Fibroblast of lung (primary cell): ENCODE measurements around the gene DDX10.

Source experiments
- EZH2 ChIP-seq: IDR thresholded peaks from 2 replicates; pipeline ENCODE4 v1.5.1; 2012; ENCODE audit warnings: low read length, control low read depth, mild to moderate bottlenecking; ENCODE audit errors: missing control alignments
- TF ChIP-seq, protein P1 (sequence below), 2 donors: IDR thresholded peaks in 1 of 2; conservative IDR thresholded peaks in 1 of 2; 1 replicate in 1 of 2; 2 replicates in 1 of 2; pipeline ENCODE4 v1.5.1; 2011 to 2012; ENCODE audit warnings: low read length in 2 of 2, control low read depth in 1 of 2, inconsistent platforms in 1 of 2, low read depth in 1 of 2, mild to moderate bottlenecking in 1 of 2

DNA sequence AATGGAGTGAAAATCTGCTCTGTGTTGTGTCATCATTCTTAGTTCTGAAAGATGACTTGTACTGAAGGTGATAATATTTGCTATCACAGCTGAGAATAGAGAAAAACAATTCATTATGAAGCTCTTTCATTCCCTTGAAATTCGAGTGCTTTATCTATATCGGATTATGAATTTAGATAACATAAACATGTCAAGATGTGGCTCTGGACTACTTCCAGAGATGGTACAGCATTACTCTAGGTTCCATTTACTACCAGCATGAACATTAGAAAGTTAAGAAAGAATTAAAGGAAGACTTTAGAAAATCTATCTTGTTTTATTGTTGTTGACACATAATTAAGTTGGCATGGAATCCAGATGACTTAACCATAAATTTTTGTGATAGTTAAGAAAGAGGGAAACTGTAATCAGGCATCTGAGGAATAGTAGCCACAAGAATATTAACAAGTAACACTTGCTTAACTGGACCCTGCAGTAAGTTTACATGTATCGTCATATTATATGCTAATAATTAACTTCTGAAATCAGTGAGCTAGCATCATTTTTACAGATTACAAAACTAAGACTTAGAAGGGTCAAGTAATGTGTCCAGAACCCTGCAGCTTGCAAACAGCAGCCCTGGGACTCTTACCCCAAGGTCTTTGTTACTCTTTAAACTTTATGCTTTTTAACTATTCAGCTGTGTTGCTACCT, 182.6 kb downstream of the DDX10 start:
- TF ChIP-seq, protein P1, sequence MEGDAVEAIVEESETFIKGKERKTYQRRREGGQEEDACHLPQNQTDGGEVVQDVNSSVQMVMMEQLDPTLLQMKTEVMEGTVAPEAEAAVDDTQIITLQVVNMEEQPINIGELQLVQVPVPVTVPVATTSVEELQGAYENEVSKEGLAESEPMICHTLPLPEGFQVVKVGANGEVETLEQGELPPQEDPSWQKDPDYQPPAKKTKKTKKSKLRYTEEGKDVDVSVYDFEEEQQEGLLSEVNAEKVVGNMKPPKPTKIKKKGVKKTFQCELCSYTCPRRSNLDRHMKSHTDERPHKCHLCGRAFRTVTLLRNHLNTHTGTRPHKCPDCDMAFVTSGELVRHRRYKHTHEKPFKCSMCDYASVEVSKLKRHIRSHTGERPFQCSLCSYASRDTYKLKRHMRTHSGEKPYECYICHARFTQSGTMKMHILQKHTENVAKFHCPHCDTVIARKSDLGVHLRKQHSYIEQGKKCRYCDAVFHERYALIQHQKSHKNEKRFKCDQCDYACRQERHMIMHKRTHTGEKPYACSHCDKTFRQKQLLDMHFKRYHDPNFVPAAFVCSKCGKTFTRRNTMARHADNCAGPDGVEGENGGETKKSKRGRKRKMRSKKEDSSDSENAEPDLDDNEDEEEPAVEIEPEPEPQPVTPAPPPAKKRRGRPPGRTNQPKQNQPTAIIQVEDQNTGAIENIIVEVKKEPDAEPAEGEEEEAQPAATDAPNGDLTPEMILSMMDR (conservative IDR thresholded peaks at IDR 0.05 in 1 of 2, IDR thresholded peaks at IDR 0.05 in 1 of 2; ENCODE audit: low read depth in 1 of 2, low read length in 2 of 2): no peak
- no peak for TF ChIP-seq EZH2
